ENCODE measurements around the gene SP6.

- TF ChIP-seq CTCF (IDR thresholded peaks at IDR 0.05; ENCODE audit: insufficient read depth, low read length): no peak
- no peak for TF ChIP-seq REST (IDR thresholded peaks at IDR 0.05; ENCODE audit: insufficient replicate concordance, low read depth)
Measured at GRCh38 chr17:47872651-47873161, 21.7 kb upstream of the SP6 start.
